NCI-H345 treated with DMSO at 0.1 percent for 48 hours (cell line): ENCODE data around the gene CLNK.

Experiments used
- DNase-seq: peaks from one replicate; lab custom pipeline; 2025; ENCODE audit not compliant: unreplicated experiment; lab: John Stamatoyannopoulos, UW

CLNK gene

GRCh38 chr4:10460313-10461047, 224.1 kb downstream of the CLNK start:
- DNase-seq, result no peak

GRCh38 chr4:10459305-10459704, 225.3 kb downstream of the CLNK start:
- no peak for DNase-seq

- DNase-seq, result no peak
Measured at GRCh38 chr4:10458177-10458576, 226.4 kb downstream of the CLNK start.

GRCh38 chr4:10457255-10457801, 227.2 kb downstream of the CLNK start, which contains the start of gene ZNF518B:
TSS of gene ZNF518B (minus strand) at chr4:10457426. CDS start at chr4:10446328, 11,098 bp downstream.
- DNase-seq, result peak; percentile 34

- DNase-seq, result no peak
Measured at GRCh38 chr4:10456595-10457254, 227.8 kb downstream of the CLNK start.

- DNase-seq, result no peak
Measured at GRCh38 chr4:10456260-10456594, 228.3 kb downstream of the CLNK start.

- DNase-seq, result no peak
Measured at GRCh38 chr4:10455133-10455532, 229.4 kb downstream of the CLNK start.

GRCh38 chr4:10454726-10455125, 229.8 kb downstream of the CLNK start:
- DNase-seq, result no peak

- DNase-seq, result no peak
Measured at GRCh38 chr4:10454121-10454520, 230.4 kb downstream of the CLNK start.

GRCh38 chr4:10448991-10449390, 235.6 kb downstream of the CLNK start:
- DNase-seq, result no peak

- no peak for DNase-seq
Measured at GRCh38 chr4:10442976-10443375, 241.6 kb downstream of the CLNK start.

GRCh38 chr4:10441512-10441911, 243.1 kb downstream of the CLNK start:
- DNase-seq, result no peak

- DNase-seq, result no peak
Measured at GRCh38 chr4:10438924-10439323, 245.6 kb downstream of the CLNK start.

- DNase-seq, result no peak
Measured at GRCh38 chr4:10437735-10438134, 246.8 kb downstream of the CLNK start.
